ENCODE results near the gene M1AP. TPM values are rescaled to one million over a fixed set of nuclear protein-coding genes. Genes with fewer than 3 reads are reported as not detected.

The M1AP gene
- total RNA-seq, 1 donor from 2014 or later, result 0.81 TPM

DNA sequence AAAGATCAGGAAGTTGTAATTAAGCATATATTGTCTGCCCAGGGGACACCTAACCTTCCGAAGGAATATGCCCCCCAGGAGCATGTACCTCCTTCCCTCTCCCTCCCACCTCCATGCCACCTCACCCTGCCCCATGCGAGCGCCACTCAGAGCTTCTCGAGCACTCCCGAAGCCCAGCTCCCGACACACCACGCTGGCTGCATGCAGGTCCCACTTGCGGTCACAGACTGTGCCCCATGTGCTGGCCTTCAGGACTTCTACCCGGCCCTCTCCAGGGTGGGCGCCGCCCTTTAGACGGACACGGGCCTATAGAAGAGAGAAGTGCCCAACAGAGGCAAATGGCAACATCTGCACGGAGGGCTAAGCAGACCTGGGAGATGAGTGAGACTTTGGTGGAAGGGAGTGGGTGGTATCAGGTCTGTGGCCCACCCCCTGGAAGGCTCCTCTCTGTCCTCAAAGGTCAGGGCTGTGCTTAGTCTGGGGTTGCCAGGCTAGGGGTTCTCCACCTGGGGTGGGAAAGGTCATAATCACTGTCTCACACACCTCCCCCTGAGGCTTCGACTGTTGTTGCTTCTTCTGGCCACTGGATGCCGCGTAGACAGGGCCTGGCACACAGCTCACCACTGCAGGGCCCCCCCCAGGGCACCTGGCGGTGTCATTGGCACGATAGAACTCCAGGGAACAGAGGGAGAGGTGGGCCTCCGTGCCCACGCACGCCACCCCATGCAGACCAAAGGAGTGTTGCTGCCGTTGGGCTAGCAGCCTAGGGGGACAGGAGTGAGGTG lies 111.8 kb downstream of the M1AP start:
- H3K4me3 Mint-ChIP-seq (ENCODE audit: unreplicated experiment), result no peak overlapping the region
- H3K27me3 Mint-ChIP-seq (ENCODE audit: unreplicated experiment), result peaks cover 7% of the 10 kb centered on the region
- no peak for DNase-seq
- TF ChIP-seq, protein P1, sequence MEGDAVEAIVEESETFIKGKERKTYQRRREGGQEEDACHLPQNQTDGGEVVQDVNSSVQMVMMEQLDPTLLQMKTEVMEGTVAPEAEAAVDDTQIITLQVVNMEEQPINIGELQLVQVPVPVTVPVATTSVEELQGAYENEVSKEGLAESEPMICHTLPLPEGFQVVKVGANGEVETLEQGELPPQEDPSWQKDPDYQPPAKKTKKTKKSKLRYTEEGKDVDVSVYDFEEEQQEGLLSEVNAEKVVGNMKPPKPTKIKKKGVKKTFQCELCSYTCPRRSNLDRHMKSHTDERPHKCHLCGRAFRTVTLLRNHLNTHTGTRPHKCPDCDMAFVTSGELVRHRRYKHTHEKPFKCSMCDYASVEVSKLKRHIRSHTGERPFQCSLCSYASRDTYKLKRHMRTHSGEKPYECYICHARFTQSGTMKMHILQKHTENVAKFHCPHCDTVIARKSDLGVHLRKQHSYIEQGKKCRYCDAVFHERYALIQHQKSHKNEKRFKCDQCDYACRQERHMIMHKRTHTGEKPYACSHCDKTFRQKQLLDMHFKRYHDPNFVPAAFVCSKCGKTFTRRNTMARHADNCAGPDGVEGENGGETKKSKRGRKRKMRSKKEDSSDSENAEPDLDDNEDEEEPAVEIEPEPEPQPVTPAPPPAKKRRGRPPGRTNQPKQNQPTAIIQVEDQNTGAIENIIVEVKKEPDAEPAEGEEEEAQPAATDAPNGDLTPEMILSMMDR (IDR thresholded peaks at IDR 0.05; ENCODE audit: partially characterized antibody, unreplicated experiment), result no peak
- H3K36me3 Mint-ChIP-seq (ENCODE audit: unreplicated experiment), result peaks cover 5% of the 10 kb centered on the region
- H3K4me1 Mint-ChIP-seq (ENCODE audit: low read depth, unreplicated experiment), result peaks cover 15% of the 10 kb centered on the region
- H3K9me3 Mint-ChIP-seq (ENCODE audit: unreplicated experiment), result peaks cover 11% of the 10 kb centered on the region
- H3K27ac Mint-ChIP-seq (ENCODE audit: unreplicated experiment), result no peak overlapping the region

DNA sequence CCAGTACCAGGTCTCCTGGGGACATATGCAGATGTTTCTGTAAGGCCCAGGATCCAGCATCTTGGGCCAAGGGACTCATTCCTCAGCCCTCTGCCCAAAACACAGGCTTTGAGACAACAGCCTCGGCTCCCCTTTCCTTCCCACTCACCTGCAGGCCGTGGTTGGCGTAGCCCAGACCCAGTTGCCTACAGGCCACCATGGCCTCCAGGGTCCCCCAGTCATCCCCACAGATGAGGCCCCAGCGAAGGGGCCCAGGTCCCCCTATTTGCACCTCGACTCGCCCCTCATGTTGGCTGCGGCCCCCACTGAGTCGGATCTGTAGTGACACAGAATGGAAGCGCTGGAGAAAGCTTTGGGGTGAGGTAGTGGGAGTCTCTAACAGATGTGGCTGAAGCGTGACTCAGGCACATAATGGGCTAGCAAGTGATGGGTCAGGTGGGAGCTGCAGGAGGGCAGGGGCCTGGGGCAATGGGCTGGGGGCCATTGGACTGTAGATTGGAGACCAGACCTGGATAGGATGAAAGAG lies 112.6 kb downstream of the M1AP start:
- no peak for DNase-seq
- TF ChIP-seq, protein P1 (IDR thresholded peaks at IDR 0.05; ENCODE audit: partially characterized antibody, unreplicated experiment), result no peak
- H3K27me3 Mint-ChIP-seq (ENCODE audit: unreplicated experiment), result peaks cover 7% of the 10 kb centered on the region
- H3K4me3 Mint-ChIP-seq (ENCODE audit: unreplicated experiment), result no peak overlapping the region
- H3K4me1 Mint-ChIP-seq (ENCODE audit: low read depth, unreplicated experiment), result peaks cover 20% of the 10 kb centered on the region
- no peak overlapping the region for H3K27ac Mint-ChIP-seq (ENCODE audit: unreplicated experiment)
- H3K9me3 Mint-ChIP-seq (ENCODE audit: unreplicated experiment), result peaks cover 14% of the 10 kb centered on the region
- peaks cover 5% of the 10 kb centered on the region for H3K36me3 Mint-ChIP-seq (ENCODE audit: unreplicated experiment)

DNA sequence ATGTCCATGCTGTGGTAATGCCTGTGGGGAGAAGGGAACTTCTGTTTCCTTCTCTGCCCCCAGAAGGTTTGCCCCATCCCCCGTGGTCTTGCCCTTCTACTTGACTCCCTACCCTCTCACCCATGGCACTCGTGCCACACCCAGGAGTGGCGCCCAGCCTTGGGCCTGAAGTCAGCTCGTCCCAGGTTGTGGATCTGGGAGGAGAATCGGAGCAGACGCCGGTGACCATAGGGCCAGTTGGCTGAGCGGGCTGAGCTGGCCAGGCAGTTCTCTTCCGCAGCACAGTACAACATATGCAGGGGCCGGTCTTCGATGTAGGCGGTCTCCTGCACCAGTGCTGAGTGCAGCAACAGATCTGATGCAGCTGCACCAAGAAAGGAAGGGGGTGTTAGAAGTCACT lies 113.7 kb downstream of the M1AP start:
- peaks cover 20% of the 10 kb centered on the region for H3K4me1 Mint-ChIP-seq (ENCODE audit: low read depth, unreplicated experiment)

DNA sequence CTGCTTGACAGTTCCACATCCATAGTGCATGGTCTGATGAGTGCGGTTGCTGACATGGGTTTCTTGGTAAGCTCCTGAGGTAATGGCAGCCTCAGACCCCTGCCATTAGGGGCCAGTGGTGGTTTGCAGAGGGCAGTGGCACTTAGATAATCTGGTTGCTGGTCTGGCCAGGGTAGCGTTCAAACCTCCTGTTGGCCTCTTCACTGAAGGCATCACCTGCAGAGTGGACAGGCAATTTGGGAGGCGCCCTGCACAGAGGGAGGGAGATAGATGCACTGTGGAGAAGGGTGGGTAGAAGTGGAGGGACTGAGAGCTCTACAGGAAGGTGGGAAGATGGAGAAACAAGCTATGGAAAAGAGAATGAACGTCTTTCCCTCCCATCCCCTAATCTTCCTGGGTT lies 114.7 kb downstream of the M1AP start:
- Mint-ChIP-seq H3K27ac (ENCODE audit: unreplicated experiment) (no peak overlapping the region), H3K9me3 (ENCODE audit: unreplicated experiment) (peaks cover 17% of the 10 kb centered on the region), H3K27me3 (ENCODE audit: unreplicated experiment) (peaks cover 5% of the 10 kb centered on the region), H3K36me3 (ENCODE audit: unreplicated experiment) (no peaks in the 10 kb centered on the region), H3K4me1 (ENCODE audit: low read depth, unreplicated experiment) (peaks cover 20% of the 10 kb centered on the region), H3K4me3 (ENCODE audit: unreplicated experiment) (no peak overlapping the region)
- TF ChIP-seq, protein P1 (IDR thresholded peaks at IDR 0.05; ENCODE audit: partially characterized antibody, unreplicated experiment), result no peak
- no peak for DNase-seq

More for the DNA sequence above, 113.7 kb downstream of the M1AP start:
- Mint-ChIP-seq H3K27me3 (ENCODE audit: unreplicated experiment) (peaks cover 7% of the 10 kb centered on the region), H3K36me3 (ENCODE audit: unreplicated experiment) (peaks cover 5% of the 10 kb centered on the region), H3K4me3 (ENCODE audit: unreplicated experiment) (no peak overlapping the region), H3K9me3 (ENCODE audit: unreplicated experiment) (peaks cover 14% of the 10 kb centered on the region), H3K27ac (ENCODE audit: unreplicated experiment) (no peak overlapping the region)
- TF ChIP-seq, protein P1 (IDR thresholded peaks at IDR 0.05; ENCODE audit: partially characterized antibody, unreplicated experiment), result no peak
- no peak for DNase-seq

DNA sequence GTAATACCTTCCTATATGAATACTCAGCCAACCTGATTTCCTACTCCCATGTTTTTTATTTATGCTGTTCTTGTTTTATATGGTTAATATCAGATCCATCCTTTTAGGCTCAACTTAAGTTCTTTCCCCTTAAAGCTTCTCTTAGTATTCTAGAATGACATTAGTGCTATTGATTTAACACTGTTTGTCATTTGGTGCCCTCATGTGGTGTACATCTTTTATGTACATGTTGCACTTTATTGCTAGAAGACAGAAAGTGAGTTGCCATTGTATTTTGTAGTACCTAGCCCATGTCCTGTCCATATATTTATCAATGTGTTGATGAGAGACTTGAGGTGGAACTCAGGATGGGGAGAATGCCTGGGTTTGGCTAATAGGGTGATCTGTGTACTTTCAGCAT lies 115.9 kb downstream of the M1AP start:
- no peak for DNase-seq
- Mint-ChIP-seq H3K4me3 (ENCODE audit: unreplicated experiment) (peak overlapping the region; percentile 79), H3K27me3 (ENCODE audit: unreplicated experiment) (peaks cover 8% of the 10 kb centered on the region), H3K4me1 (ENCODE audit: low read depth, unreplicated experiment) (peaks cover 20% of the 10 kb centered on the region), H3K9me3 (ENCODE audit: unreplicated experiment) (peaks cover 23% of the 10 kb centered on the region), H3K36me3 (ENCODE audit: unreplicated experiment) (no peaks in the 10 kb centered on the region), H3K27ac (ENCODE audit: unreplicated experiment) (peak overlapping the region; percentile 44)
- TF ChIP-seq, protein P1 (IDR thresholded peaks at IDR 0.05; ENCODE audit: partially characterized antibody, unreplicated experiment), result no peak
